GM12801 (cell line): ENCODE results near the gene HMGXB4.

Experiments used
- TF ChIP-seq, protein P1 (sequence below): IDR thresholded peaks from one replicate; pipeline ENCODE4 v1.5.1; 2011; ENCODE audit warnings: control low read depth; ENCODE audit not compliant: insufficient read length; ENCODE audit errors: extremely low read depth

The HMGXB4 gene

DNA sequence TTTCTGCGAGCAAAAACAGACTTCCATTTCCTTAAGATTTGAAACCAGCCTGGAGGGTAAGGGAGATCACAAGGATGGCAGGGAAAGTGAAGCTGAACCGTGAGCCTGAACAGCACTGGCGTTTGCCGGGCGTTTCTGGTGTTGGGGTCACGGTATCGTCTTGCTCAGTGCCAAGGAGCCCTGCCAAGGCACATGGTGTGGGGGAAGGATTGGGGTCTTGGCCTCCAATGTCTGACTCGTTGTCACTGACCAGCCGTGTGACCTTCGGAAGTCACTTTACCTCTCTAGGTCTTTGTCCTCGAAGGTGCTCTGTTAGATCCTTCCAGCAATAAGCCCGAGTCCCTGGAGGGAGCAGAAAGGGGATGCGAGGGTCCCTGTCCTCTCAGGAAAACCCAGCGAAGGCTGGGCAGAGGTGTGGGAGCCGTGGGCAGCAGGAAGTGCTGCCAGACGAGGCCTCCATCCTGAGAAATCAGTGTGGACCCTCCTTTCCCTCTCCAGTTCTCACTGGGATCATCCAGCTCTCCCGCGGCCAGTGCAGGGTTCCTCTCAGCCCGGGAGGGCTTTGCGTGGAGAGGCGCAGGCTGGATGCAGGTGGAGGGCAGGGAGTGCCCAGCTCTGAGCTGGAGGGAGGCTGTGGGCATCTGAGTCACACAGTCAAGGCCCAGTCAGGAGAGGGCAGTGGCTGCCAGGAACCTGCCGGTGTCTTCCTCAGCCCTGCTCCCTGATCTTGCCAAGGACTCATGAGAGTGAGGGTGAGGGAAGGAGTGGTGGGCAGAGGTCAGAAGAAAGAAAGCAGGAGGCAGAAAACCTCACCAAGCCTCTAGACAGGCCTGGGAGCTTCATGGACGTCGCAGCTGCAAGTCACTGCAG, 61.3 kb downstream of the HMGXB4 start:
- TF ChIP-seq, protein P1, sequence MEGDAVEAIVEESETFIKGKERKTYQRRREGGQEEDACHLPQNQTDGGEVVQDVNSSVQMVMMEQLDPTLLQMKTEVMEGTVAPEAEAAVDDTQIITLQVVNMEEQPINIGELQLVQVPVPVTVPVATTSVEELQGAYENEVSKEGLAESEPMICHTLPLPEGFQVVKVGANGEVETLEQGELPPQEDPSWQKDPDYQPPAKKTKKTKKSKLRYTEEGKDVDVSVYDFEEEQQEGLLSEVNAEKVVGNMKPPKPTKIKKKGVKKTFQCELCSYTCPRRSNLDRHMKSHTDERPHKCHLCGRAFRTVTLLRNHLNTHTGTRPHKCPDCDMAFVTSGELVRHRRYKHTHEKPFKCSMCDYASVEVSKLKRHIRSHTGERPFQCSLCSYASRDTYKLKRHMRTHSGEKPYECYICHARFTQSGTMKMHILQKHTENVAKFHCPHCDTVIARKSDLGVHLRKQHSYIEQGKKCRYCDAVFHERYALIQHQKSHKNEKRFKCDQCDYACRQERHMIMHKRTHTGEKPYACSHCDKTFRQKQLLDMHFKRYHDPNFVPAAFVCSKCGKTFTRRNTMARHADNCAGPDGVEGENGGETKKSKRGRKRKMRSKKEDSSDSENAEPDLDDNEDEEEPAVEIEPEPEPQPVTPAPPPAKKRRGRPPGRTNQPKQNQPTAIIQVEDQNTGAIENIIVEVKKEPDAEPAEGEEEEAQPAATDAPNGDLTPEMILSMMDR, result no peak

DNA sequence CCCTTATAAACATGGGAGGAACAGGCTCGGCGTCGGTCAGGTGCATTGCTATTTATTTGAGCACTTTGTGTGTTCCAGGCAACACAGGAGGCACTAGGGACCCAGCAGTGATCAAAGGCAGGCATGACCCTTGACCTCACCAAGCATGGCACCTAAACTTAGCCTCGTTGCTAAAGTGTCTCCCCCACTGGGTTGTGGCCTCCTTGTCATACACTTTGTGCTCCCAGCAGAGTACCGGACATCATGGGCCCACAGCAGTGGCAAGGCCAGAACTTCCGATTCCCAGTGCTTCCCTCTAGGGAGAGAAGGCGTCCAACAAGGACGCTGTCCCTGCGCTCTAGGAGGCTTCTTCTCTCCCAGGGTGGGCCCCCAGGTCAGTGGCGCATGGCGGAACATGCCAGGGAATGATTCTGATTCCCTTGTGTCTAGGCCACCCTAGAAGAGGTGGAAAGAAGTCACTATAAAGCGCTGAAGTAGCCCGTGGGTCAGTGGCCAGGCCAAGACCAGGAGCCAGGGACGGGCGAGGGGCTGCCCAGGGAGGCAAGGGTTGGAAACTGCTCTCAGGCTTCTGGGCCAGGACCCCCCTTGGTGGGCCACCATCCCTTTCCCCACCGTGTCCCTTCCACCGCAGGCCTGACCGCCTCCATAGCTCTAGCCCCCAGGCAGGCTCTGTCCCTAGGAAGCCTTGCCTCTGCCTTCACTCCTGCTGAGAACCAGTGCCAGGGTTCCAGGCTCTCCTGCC, 62.1 kb downstream of the HMGXB4 start:
- TF ChIP-seq, protein P1, result no peak

- TF ChIP-seq, protein P1, result no peak
These were observed 64.8 kb downstream of the HMGXB4 start for GRCh38 chr22:35322126-35322525.

- TF ChIP-seq, protein P1, result no peak
These were observed 65.6 kb downstream of the HMGXB4 start for GRCh38 chr22:35322893-35323292.

GRCh38 chr22:35323305-35323704, 66.0 kb downstream of the HMGXB4 start:
- TF ChIP-seq, protein P1, result no peak

- TF ChIP-seq, protein P1, result no peak
These were observed 66.8 kb downstream of the HMGXB4 start for GRCh38 chr22:35324067-35324466.

DNA sequence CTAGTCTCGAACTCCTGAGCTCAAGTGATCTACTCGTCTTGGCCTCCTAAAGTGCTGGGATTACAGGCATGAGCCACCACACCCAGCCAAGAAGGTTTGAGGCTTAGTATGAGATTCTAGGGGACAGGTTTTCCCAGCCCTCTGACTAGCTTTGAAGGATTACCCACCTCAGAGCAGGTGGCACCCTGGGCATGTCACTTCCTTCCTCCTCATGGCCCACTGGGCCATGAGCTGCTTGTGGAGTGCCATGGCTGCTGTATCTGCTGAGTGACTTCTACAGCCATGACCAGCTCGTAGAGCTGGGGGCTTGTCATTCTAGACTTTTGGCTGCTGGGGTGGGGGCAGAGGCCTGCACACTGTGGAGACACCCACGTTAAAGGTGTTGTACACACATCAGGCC, 67.5 kb downstream of the HMGXB4 start:
- TF ChIP-seq, protein P1, result no peak
